SU-DHL-6 (cell line): ENCODE measurements around the gene LURAP1L.

ENCODE experiments used
- H2AFZ ChIP-seq: fragments of 200-600 bp; sonication (generic); 2 replicates; pipeline ENCODE4 v1.6.1; 2014; ENCODE audit warnings: low read depth, mild to moderate bottlenecking, moderate library complexity, mixed read lengths, antibody characterized with exemption, low read length; ENCODE audit not compliant: severe bottlenecking
- H3F3A ChIP-seq: fragments of 200-600 bp; shearing (Covaris generic); 2 replicates; pipeline ENCODE4 v1.6.0; 2016; ENCODE audit warnings: antibody characterized with exemption, mild to moderate bottlenecking; ENCODE audit not compliant: insufficient read depth
- H3K27ac ChIP-seq: fragments of 200-600 bp; sonication (generic); 2 replicates; pipeline ENCODE4 v1.5.1; 2016; ENCODE audit warnings: low read depth, mild to moderate bottlenecking, low read length, moderate library complexity, mixed read lengths
- H3K27me3 ChIP-seq: fragments of 200-600 bp; sonication (generic), shearing (Covaris generic); 2 replicates; pipeline ENCODE4 v1.6.0; 2014; ENCODE audit warnings: mild to moderate bottlenecking, low read length
- H3K36me3 ChIP-seq: fragments of 200-600 bp; sonication (generic); 2 replicates; pipeline ENCODE4 v1.6.1; 2014; ENCODE audit warnings: mild to moderate bottlenecking, low read length, mixed read lengths
- H3K4me2 ChIP-seq: fragments of 300-600, 200-600 bp; shearing (Covaris generic), sonication (generic); 2 replicates; pipeline ENCODE4 v1.6.0; 2014; ENCODE audit warnings: low read length, low read depth, mild to moderate bottlenecking; ENCODE audit not compliant: poor library complexity, severe bottlenecking
- H3K4me3 ChIP-seq: fragments of 200-600 bp; sonication (generic); 2 replicates; pipeline ENCODE4 v1.5.1; 2014; ENCODE audit warnings: antibody characterized with exemption, low read length, mild to moderate bottlenecking, mixed read lengths; ENCODE audit not compliant: insufficient read depth, poor library complexity, severe bottlenecking
- H3K79me2 ChIP-seq: fragments of 200-600 bp; sonication (generic); 2 replicates; pipeline ENCODE4 v1.6.1; 2014; ENCODE audit warnings: mild to moderate bottlenecking, low read length, moderate library complexity; ENCODE audit not compliant: insufficient read depth
- H3K9ac ChIP-seq: fragments of 200-600 bp; sonication (generic); 2 replicates; pipeline ENCODE4 v1.7.0; 2014; ENCODE audit warnings: mild to moderate bottlenecking, low read length
- H3K9me2 ChIP-seq: fragments of 200-600 bp; sonication (generic); replicated peaks from 2 replicates; pipeline ENCODE4 v1.6.1; 2014; ENCODE audit warnings: low read length; ENCODE audit not compliant: insufficient read depth
- H3K9me3 ChIP-seq: fragments of 200-600 bp; sonication (generic); 2 replicates; pipeline ENCODE4 v1.6.1; 2014; ENCODE audit warnings: low read length, mixed read lengths; ENCODE audit not compliant: insufficient read depth
- H4K20me1 ChIP-seq: fragments of 200-600 bp; sonication (generic); 2 replicates; pipeline ENCODE4 v1.6.1; 2014; ENCODE audit warnings: low read depth, mild to moderate bottlenecking, antibody characterized with exemption, low read length, moderate library complexity, mixed read lengths
- CTCF ChIP-seq: fragments of 200-600 bp; sonication (generic); IDR thresholded peaks from one replicate; pipeline ENCODE4 v1.5.1; 2017; ENCODE audit warnings: antibody characterized with exemption, mild to moderate bottlenecking, low read length, moderate library complexity; ENCODE audit not compliant: insufficient read depth, poor library complexity, severe bottlenecking
- EZH2phosphoT487 ChIP-seq: fragments of 200-600 bp; sonication (generic), shearing (Covaris generic); conservative IDR thresholded peaks from 2 replicates; pipeline ENCODE4 v1.6.1; 2018; ENCODE audit warnings: mild to moderate bottlenecking, antibody characterized with exemption, low read length, moderate library complexity, mixed read lengths

LURAP1L gene

DNA sequence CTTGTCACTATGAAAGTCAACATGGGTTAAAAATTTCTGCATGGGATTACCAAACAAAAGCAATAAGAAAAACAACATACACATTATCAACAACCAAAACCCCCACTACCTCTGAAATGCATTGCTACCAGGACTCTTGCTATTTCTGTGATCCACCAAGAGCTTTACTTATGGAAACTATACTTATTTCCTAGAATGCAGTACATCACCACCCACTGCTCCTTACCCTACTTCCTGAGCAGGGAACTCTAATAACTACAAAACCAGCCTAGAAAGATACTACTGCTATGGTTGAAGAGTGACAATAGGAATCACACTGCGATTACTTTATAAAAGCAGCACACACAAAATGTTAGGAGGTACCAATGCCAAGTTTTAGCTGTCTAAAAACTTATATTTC lies 22.2 kb downstream of the LURAP1L start:
- no peak overlapping the region for H3K4me3 ChIP-seq
- no peaks in the 10 kb centered on the region for H3K79me2 ChIP-seq
- H3K36me3 ChIP-seq = no peaks in the 10 kb centered on the region
- no peak overlapping the region for H3K27ac ChIP-seq
- no peak overlapping the region for H2AFZ ChIP-seq
- no peaks in the 10 kb centered on the region for H3K27me3 ChIP-seq
- H3K9me3 ChIP-seq = no peaks in the 10 kb centered on the region
- no peaks in the 10 kb centered on the region for H4K20me1 ChIP-seq
- TF ChIP-seq CTCF = no peak
- TF ChIP-seq EZH2phosphoT487 = no peak
- H3K4me2 ChIP-seq = no peak overlapping the region
- H3K9ac ChIP-seq = no peak overlapping the region
- H3F3A ChIP-seq = no peaks in the 10 kb centered on the region
- H3K9me2 ChIP-seq = no peaks in the 10 kb centered on the region

DNA sequence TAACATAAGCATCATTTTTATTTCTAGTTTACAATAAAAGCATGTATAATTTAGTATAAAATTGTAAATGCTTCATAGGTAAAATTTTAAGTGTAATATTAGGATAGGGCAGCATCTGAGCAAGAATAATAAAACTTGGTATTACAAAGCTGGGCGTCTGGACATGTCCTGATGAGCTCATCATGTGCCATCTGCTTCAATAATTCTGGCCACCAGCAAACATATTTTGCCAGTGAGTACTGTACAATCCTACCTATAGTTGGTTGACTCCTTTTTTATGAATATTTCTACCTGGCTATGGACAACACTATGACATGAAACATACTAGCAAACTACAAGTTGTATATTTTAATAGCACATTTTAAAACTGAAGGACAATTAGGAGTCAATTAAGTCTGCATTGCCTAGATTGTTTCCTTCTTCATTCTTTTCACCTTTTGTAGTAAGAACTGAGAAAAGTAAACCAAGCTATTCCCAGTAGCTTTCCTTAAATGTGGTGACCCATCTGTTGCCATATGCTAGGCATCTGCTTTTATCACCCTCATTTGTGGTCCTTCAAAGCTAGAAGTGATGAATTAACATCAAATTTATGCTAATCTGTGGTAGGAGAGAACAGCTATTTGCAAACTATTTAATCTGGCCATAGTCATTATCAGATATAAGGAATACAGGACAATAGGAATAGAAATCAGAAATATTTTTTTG lies 23.4 kb downstream of the LURAP1L start:
- Histone ChIP-seq H3K36me3 (no peaks in the 10 kb centered on the region), H4K20me1 (no peaks in the 10 kb centered on the region), H3K79me2 (no peaks in the 10 kb centered on the region), H2AFZ (no peak overlapping the region), H3K9me2 (no peaks in the 10 kb centered on the region), H3K27ac (no peak overlapping the region), H3F3A (no peaks in the 10 kb centered on the region), H3K9ac (no peak overlapping the region), H3K27me3 (no peaks in the 10 kb centered on the region), H3K9me3 (no peaks in the 10 kb centered on the region), H3K4me3 (no peak overlapping the region), H3K4me2 (no peak overlapping the region)
- TF ChIP-seq EZH2phosphoT487 (no peak), CTCF (no peak)

DNA sequence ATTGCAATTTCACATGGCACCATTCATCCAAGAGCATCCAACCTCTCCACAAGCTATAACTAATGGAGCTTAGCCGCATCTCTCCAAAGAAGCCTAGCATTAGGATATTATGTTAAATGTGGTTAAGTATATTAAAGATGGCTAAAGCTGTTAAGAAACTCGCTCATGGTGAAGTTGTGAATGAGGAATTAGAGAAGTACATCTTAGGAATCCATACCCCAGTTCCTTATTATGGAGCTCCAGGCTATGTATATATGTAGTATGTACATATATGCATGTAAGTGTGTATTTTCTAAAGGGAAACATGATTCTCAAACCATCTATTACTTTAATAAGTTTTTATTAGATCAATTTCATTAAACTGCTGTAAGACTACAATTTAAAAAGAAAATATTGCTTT lies 26.4 kb downstream of the LURAP1L start:
- Histone ChIP-seq H3K79me2 (no peaks in the 10 kb centered on the region), H3K27me3 (no peaks in the 10 kb centered on the region), H2AFZ (no peak overlapping the region), H3K9me3 (no peaks in the 10 kb centered on the region), H3K4me2 (no peak overlapping the region), H3F3A (no peaks in the 10 kb centered on the region), H3K36me3 (no peaks in the 10 kb centered on the region), H4K20me1 (no peaks in the 10 kb centered on the region), H3K4me3 (no peak overlapping the region), H3K27ac (no peak overlapping the region), H3K9ac (no peak overlapping the region), H3K9me2 (no peaks in the 10 kb centered on the region)
- no peak for TF ChIP-seq CTCF
- TF ChIP-seq EZH2phosphoT487 = no peak
